ENCODE data around the gene ARG2. TPM values are rescaled to one million over a fixed set of nuclear protein-coding genes. Genes with fewer than 3 reads are reported as not detected.
A peak's percentile ranks its signal among the peaks of the same experiment; 100 is the strongest.

Gene ARG2
- total RNA-seq, 1 donor from 2014 or later, result 113 TPM

- Histone ChIP-seq H3K36me3 (ENCODE audit: control insufficient read depth, insufficient read depth, low read length) (no peaks in the 10 kb centered on the region), H3K4me3 (ENCODE audit: low read depth, low read length) (no peak overlapping the region), H3K27me3 (ENCODE audit: control insufficient read depth, insufficient read depth, low read length) (no peaks in the 10 kb centered on the region)
- no peak for FAIRE-seq
- no peak for TF ChIP-seq CTCF (IDR thresholded peaks at IDR 0.05; ENCODE audit: insufficient read depth, low read length, severe bottlenecking)
- DNase-seq (ENCODE audit: low read depth), result peak; percentile 37
These were observed 16.6 kb upstream of the ARG2 start for GRCh38 chr14:67602995-67603545.

- DNase-seq (ENCODE audit: low read depth), result no peak
- no peak for TF ChIP-seq CTCF (IDR thresholded peaks at IDR 0.05; ENCODE audit: insufficient read depth, low read length, severe bottlenecking)
- Histone ChIP-seq H3K36me3 (ENCODE audit: control insufficient read depth, insufficient read depth, low read length) (no peaks in the 10 kb centered on the region), H3K27me3 (ENCODE audit: control insufficient read depth, insufficient read depth, low read length) (no peaks in the 10 kb centered on the region), H3K4me3 (ENCODE audit: low read depth, low read length) (no peak overlapping the region)
- FAIRE-seq, result no peak
These were observed 12.1 kb upstream of the ARG2 start for GRCh38 chr14:67607646-67608045.

- no peaks in the 10 kb centered on the region for H3K36me3 ChIP-seq (ENCODE audit: control insufficient read depth, insufficient read depth, low read length)
- TF ChIP-seq CTCF (IDR thresholded peaks at IDR 0.05; ENCODE audit: insufficient read depth, low read length, severe bottlenecking), result no peak
- no peak for FAIRE-seq
These were observed 9.9 kb upstream of the ARG2 start for GRCh38 chr14:67609642-67610310.

GRCh38 chr14:67610491-67610890, 9.2 kb upstream of the ARG2 start:
- H3K4me3 ChIP-seq (ENCODE audit: low read depth, low read length), result no peak overlapping the region
- H3K27me3 ChIP-seq (ENCODE audit: control insufficient read depth, insufficient read depth, low read length), result no peaks in the 10 kb centered on the region
- H3K36me3 ChIP-seq (ENCODE audit: control insufficient read depth, insufficient read depth, low read length), result no peaks in the 10 kb centered on the region
- TF ChIP-seq CTCF (IDR thresholded peaks at IDR 0.05; ENCODE audit: insufficient read depth, low read length, severe bottlenecking), result no peak
- DNase-seq (ENCODE audit: low read depth) (no peak), FAIRE-seq (no peak)

More at GRCh38 chr14:67609642-67610310, 9.9 kb upstream of the ARG2 start:
- H3K4me3 ChIP-seq (ENCODE audit: low read depth, low read length), result no peak overlapping the region
- H3K27me3 ChIP-seq (ENCODE audit: control insufficient read depth, insufficient read depth, low read length), result no peaks in the 10 kb centered on the region
- no peak for DNase-seq (ENCODE audit: low read depth)

- peak; percentile 56 for TF ChIP-seq CTCF (IDR thresholded peaks at IDR 0.05; ENCODE audit: insufficient read depth, low read length, severe bottlenecking)
- FAIRE-seq (no peak), DNase-seq (ENCODE audit: low read depth) (peak; percentile 69)
- Histone ChIP-seq H3K4me3 (ENCODE audit: low read depth, low read length) (no peak overlapping the region), H3K27me3 (ENCODE audit: control insufficient read depth, insufficient read depth, low read length) (no peaks in the 10 kb centered on the region), H3K36me3 (ENCODE audit: control insufficient read depth, insufficient read depth, low read length) (no peaks in the 10 kb centered on the region)
These were observed 1.1 kb upstream of the ARG2 start for GRCh38 chr14:67618617-67619063.
